HG03354 (cell line): Measurements from ENCODE around the gene DRGX.

ENCODE experiments used
- ATAC-seq: cut with Tn5 transposase; IDR thresholded peaks from one replicate; pipeline ENCODE4 v1.9.1; 2021; ENCODE audit warnings: mild to moderate bottlenecking; ENCODE audit not compliant: unreplicated experiment, poor library complexity, severe bottlenecking

DRGX gene

DNA sequence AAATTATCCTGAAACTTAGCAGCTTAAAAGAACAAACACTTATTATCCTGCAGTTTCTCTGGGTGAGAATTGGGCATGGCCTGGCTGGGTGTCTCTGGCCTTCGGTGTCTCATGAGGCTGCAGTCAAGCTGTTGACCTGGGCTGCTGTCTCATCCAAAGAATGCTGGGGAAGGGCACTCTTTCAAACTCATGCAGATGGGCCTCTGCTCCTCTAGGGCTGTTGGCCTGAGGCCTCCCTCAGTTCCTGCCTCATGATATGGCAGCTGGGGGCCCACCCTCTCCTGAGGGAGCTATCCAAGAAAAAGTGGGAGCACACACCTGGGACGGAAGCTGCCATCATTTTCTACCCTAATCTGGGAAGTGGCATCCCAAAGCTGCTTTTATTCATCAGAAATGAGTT lies 43.6 kb downstream of the DRGX start:
- ATAC-seq, result no peak

DNA sequence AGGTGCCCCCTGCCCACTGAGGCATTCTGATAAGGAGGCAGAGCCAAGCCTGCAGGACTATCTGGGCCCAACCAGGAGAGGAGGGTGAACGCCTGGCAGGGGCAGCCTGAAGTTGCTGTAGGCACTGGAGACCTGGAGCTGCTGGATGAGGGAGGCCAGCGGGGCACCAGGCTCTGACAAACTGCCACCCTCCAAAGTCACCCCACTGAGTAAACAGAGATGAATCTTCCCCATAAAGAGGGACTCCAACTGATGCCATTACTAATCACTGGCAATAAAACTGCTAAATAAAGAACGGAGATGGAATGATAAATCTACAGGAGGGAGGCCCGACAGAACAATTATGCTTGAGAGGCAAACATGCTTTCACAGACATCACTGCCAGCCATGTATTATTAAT lies 44.2 kb downstream of the DRGX start:
- ATAC-seq, result no peak

DNA sequence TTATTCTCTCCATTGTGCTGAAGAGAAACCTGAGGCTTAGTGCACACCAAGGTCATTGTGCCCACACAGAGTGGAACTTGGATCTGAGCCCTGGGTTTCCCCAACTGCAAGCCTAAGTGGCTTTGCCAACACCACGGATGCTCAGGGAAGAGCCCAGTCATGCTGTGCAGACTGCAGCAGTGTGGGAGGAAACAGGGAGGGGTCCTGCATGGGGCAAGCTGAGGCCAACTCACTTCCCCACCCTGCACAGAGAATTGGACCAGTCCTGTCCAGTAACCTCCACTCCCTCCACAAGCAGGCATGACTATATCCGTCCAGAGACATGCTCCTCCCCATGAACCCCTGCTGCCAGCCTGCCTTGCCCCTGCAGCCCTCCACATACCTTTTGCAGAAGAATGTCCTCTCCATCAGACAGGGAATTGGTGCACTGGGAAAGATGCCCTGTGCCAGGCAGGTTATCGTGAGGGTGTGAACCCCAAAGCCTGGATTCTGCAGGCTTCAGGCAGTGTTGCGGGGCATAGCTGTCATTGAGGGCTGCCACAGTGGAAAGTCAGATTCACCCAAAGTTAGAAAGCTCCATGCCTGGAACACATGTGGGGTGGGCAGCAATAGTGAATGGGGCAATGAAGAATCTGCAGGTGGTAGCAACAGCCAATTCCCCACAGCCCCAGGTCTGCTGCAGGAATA lies 44.9 kb downstream of the DRGX start:
- no peak for ATAC-seq

DNA sequence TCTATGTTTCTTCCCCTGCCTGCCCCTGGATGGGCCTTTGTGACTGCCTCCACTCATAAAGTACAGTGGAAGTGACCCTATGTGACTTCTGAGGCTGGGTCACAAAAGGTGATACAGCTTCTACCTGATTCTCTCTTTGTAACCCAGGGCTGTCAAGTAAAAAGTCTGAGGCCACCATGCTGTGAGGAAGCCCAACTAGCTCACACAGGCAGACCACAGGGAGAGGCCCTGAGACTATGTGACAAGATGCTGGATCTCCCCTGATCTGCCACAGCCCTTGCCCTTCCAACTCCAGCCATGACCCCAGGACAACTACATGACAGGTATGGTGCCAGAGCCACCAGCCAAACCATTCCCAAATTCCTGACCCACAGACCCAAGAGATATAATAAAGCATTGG lies 45.8 kb downstream of the DRGX start:
- no peak for ATAC-seq

DNA sequence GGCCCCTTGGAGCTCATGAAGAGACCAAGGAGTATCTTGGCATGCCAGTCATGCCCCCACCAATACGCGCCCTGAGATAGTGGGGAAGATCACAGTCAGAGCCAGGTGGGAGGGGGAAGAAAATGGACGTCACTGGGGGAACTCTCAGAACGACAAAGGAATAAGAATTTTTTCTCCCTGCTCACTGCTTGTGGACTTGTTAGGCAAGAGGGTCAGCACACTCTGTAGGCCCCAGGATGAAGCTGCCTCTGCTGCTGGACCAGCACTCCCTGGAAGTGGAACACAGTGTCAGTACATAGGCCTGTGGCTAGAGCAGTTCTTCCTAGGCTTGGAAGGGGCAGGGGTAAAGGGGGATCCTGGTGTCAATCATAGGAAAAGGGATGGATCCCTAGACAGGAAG lies 46.5 kb downstream of the DRGX start:
- no peak for ATAC-seq

DNA sequence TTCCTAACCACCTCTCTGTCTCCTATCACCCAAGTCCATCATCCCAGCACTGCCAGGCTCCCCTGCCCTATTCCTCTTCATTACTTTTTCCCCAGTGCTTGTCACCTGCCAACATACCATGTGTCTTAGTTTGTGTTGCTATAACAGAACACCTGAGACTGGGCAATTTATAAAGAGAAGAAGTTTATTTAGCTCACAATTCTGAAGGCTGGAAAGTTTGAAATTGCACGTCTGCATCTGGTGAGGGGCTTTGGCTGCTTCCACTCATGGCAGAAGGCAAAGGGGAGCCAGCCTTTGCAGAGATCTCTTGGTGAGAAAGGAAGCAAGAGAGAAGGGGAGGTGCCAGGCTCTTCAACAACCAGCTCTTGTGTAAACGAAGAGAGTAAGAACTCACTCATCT lies 47.3 kb downstream of the DRGX start:
- no peak for ATAC-seq

DNA sequence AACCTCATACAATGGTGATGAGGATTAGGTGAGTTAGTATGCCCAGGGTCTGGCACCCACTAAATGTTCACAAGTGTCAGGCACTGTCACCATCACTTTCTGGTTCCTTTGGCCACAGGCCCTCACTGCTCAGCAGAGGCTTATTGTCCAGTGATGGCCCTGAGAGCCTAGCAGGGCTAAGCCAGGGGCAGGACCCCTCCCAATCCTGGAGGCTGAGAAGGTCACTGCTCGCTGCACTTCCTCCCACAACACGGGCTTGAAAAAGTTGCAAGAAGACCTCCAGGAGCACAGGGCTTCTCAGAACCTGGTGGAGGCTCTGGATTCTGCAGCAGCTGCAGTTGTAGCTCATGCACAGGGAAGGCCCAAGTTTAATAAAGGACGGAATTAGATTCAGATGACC lies 48.1 kb downstream of the DRGX start:
- no peak for ATAC-seq

DNA sequence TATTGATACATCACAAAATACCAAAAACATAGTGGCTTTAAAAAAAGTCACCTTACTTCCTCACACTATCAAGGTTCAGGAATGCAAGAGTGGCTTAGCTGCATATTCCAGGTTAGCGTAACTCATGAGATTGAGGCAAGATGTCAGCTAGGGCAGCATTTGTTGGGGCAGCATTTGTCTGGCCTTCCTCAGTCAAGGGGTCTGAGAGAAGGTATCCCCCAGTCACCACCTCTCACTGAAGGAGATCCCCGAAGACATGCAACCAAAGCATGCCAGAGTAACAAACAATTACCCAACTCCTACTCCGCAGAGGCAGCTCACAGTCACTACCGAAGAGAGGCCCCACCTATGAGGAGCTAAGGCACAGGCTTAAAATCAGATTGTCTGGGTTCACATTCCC lies 48.5 kb downstream of the DRGX start:
- no peak for ATAC-seq

DNA sequence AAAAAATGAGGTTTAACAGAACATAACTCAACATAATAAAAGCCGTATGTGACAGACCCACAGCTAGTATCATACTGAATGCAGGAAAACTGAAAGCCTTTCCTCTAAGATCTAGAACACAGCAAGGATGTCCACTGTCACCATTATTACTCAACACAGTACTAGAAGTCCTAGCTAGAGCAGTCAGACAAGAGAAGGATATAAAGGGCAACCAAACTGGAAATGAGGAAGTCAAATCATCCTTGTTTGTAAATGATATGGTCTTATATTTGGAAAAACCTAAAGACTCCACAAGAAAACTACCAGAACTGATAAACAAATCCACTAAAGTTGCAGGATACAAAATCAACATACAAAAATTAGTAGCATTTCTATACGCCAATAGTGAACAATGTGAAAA lies 51.0 kb downstream of the DRGX start:
- no peak for ATAC-seq

DNA sequence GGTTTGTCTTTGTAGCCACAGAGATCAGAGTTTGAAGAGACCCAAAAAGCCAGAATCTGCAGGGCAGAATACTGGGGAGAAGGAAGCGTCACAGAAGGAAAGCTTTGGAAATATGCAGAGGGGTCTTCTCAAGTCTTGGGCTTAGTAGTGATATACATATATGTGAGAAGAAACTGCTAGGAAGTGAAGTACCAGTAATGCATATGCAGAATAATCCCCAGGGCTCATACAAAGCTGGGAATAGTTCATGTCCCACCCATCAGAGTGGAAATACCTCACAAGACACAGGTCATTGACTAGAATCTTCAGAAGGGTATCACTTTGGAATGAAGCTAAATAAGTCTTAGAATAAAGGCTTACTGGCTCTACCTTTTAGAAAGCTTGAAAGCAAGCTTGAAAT lies 57.3 kb downstream of the DRGX start:
- no peak for ATAC-seq

DNA sequence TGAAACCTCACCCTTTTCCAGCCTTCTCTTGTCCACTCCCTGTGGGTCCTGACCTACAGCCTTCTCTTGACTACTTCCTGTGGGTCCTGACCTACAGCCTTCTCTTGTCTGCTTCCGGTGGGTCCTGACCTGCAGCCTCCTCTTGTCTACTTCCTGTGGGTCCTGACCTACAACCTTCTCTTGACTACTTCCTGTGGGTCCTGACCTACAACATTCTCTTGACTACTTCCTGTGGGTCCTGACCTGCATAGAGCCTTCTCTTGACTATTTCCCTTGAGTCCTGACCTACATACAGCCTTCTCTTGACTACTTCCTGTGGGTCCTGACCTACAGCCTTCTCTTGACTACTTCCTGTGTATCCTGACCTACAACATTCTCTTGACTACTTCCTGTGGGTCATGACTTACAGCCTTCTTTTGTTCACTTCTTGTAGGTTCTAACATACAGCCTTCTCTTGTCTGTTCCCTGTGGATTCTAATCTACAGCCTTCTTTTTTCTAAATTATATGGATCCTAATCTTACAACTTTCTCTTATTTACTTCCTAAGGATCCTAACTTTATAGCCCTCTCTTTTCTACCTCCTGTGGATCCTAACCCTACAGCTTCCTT lies 60.4 kb downstream of the DRGX start:
- no peak for ATAC-seq

DNA sequence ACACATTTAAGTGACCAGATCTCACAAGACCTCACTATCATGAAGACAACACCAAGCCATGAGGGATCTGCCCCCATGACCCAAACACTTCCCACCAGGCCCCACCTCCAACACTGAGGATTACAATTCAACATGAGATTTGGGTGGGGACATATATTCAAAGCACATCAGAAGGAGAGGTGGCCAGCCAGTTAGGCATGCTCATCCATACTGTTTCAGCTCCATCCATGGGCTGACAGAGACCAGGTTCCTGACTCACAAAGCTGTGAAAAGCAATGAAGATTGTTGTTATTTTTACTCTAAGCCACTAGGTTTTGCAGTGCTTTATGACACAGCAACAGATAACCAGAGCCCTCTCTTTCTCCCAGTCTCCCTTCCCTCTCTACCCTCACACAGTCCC lies 60.9 kb downstream of the DRGX start:
- no peak for ATAC-seq

DNA sequence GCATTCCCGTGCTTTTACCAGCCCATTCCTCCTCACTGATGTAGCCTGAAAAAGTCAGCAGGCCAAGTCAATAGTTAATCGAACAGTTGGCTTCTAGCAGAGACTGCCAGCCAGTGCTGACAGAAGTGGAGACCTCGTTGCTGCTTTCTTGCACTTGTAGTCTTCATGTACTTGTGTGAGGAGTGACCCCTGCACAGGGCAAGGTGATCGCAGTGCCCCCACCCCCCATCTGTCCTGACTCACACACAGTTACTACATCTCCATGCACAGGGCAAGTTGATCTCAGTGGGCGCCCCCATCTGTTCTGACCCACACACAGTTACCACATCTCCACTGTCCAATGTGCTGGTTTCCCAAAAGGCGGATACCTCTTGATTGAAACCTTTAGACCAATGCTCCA lies 62.7 kb downstream of the DRGX start:
- ATAC-seq, result no peak

DNA sequence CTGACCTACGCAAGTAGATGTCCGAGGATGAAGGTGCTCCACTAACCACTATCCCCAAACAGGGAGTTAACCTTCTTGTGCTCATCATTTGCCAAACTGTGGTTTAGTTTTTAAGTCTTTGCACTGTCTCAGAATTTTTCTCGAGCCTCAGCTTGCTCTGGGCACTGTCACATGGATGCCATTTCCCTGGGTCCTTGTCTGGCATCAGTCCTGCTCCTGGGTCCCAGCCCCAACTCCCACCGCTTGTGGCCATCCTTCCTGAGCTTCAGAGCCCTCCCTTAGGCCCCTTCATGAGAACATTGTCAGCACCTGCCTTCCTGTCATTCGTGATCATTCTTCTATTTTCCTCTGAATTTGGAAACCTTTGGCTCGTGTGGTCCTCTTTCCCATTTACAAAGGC lies 63.1 kb downstream of the DRGX start:
- ATAC-seq, result no peak

DNA sequence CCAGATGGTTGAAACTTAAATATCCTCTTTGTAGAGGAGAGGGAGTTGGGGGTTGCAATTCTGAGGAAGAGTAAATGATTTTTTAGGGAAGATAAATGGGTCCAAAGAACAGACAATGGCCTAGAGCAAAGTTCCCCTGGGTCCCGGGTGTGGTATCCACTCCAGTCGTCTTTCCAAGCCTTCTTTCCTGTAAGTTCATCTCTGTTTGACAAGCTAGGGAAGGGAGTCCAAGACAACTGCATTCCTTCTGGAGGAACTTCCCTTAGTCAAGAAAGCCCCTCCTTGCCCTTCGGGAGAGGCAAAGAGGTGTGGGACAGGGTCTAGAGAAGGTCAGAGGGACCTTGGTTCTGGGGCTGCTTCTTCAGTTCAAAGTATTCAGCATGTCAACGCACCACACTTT lies 63.6 kb downstream of the DRGX start:
- no peak for ATAC-seq

DNA sequence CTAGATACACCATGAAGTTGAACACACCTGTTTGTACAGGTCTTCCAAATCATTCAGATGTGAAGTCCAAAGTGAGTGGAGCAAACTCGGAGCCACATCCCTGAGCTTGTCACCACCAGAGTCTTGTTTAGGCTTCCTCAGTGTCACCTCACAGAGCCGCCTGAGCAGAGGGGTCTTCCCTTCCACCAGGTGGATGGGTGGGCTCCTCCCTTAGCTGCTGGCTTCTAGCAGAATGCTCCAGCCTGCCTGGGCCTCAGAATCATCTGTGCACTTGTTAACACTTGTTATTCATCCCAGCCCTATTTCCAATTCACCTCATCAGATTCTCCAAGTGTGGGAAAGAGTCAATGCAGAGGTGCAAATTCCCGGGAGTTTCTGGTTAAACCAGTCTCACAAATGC lies 64.5 kb downstream of the DRGX start:
- ATAC-seq, result no peak

DNA sequence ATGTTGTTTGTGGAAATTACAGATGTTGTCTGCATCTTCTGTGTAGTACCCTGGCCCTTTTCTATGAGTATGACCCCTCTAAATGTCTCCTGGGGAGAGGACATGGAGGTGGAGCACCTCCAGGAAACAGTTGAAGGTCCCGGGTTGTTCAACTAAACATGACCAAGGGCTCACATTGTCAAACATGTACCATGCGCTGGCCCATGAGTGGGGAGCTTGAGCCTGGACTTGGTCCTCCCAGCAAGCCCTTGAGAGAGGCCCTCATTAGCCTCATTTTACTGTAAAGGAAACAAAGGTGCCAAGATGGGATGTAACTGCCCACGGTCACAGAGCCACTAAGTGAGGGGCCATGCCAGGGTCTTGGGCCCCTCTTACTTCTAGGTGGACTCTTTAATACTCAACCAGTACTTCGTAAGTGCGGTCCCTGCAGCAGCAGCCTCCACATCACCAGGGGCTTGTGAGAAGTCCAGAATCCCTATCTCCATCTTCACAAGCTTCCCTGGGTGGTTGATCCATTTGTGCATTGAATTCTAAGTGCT lies 65.7 kb downstream of the DRGX start:
- no peak for ATAC-seq

DNA sequence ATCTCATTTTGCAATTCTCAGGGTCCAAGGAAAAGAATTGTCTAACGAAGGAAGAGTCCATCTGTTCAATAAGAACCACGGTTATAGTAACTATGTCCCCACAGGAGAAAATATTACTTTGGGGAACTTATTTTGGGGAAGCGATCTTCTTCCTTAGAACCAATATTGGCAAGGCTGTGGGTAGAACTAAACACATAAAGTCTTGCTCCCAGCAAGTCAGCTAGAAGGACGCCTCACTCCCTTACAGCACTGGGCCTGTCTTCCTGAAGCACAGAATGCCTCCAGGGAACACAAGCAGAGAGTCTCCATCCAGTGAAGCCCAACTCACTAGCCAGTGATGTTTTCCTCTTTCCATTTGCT lies 66.8 kb downstream of the DRGX start:
- no peak for ATAC-seq

DNA sequence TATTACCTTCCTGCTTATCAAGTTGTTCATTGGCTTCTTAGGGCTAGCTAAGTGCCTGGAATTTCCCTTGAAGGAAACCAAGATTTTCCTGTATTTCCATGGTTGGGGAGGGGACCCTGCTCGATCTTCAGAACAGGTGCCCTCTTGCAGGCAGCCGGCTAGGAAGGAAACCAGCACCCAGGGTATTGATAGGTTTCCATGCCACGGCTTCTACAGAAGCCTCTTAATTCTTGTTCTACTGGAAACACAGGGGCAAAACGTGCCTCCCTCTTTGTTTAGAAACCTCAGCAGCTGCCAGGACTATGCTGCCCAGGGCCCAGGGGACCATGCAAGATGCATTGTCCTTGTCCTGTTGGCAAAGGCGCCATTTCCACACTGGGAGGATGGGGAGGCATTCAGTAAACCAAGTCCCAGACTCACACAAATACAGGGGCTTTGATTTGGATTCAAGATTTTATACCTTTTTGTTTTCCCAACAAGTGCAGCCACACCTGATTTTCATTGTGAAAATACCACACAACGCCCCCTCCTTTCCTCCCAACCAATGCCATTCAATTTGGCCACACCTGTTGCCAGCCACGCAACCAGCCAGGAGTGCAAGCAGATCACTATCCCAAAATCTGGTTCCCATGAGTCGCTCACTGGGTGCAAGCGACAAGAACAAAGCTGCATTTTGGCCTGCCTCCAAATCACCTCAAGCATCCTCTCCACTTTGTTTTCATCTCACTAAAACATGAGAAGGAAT lies 67.3 kb downstream of the DRGX start:
- no peak for ATAC-seq

DNA sequence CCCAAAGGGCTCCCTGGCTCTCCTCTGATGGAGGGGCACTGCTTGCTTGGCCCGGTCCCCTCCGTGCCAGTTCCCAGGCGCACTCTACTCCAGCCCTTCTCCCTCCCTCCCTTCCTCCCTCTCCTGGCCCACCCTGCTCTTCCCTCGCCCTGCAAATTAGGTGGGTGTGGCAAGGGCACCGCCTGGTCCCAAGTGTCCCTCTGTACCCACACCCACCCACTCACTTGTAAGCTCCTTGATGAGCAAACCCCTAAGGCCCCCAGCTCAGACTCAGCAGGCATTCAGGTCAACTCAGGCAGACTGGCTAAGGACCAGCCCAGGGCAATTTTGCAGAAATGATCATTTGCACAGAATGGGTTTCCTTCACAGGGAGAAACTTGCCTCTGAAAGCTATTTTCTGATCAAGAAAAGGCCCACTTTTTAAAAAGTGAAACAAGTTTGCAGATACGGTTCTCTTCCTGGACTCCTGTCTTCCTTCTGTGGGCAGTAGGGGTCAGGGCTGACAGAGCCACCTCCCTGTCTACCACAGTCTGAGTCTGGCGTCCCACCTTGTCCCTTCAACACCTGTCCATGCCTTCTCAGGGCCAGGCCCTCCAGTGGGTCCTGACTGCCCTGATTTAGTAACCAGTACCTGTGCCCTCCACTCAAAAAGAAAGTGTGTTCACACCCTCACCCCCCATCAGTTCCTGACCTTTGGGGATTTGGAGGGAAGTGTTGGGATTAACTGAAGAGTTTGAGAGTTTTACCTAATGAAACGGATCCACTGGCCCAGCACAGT lies 68.7 kb downstream of the DRGX start:
- no peak for ATAC-seq
